T47D (cell line): Measurements from ENCODE around the gene IMPDH1.

ENCODE experiments used
- DNase-seq, 2 experiments: peaks; one replicate each; pipeline versions ENCODE4 v3.0.0 to v3.0.0-alpha.2; 2011 to 2012; ENCODE audit warnings: low read depth in 1 of 2, low spot score in 1 of 2
- JUND ChIP-seq: IDR thresholded peaks from 2 replicates; pipeline ENCODE4 v1.6.1; 2012; ENCODE audit warnings: low read depth
- in situ Hi-C: cut with HindIII; loops from 2 replicates; pipeline ENCODE4 v1.10.0; 2016; ENCODE audit warnings: low sequenced_read_pairs, low pct_unique_long_range_greater_than_20kb

The IMPDH1 gene

DNA sequence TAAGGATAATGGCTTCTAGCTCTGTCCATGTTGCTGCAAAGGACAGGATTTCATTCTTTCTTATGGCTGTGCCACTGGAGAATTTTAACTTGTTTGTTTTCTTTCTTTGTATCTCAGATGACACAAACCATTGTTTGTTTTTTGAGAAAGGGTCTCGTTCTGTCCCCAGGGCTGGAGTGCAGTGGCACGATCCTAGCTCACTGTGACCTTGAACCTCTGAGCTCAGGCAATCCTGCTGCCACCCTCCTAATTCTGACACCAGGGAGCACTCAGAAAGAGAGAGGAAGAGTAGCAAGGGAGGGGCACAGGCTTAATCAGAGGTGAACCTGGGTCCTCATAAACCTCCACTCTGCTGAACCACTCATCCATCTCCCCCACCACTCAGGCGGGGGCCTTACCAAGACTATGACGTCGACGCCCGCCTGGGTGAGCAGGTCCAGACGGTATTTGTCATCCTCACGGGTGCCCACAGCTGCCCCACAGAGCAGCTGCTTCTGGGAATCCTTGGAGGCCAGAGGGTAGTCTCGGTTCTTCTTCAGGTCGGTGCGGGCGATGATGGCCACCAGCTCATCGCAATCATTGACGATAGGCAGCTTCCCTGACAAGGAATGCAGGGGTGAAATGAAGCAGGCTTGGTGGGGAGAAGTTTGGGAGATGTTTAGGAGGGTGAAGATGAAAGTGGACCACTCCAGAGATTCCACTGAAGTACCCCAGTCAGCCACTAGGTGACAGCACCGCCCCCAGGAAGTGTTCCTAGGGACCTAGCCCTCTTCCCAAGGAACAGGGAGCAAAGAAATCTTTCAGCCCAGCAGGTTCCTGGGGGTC is 11.6 kb downstream of the IMPDH1 start:
- DNase-seq, result peak in 1 of 2 experiments; percentile 48

GRCh38 chr7:128396357-128396756 is 13.4 kb downstream of the IMPDH1 start:
- in situ Hi-C loops, result no loop called here
- DNase-seq, result no peak
- TF ChIP-seq JUND, result no peak

More for the DNA sequence above, 11.6 kb downstream of the IMPDH1 start:
- in situ Hi-C loops, result no loop called here
- TF ChIP-seq JUND, result no peak

DNA sequence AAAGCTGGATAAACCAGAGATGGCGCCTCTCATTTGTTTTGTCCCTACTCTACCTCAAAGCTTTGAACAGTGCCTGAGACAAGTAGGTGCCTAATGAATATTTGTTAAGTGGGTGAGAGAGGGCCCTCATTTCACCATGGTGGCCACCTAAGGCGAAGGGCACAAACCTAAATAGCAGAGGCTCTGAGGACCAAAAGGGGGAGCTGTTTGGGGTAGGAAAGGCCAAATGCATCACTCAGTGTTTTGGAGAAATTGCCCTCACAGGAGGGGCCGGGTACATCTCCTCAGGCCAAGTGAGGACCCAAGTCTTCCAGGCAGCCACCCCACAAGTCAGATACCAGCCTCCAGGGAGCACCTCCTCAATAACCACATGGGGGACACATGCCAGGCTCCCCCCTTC is 14.0 kb downstream of the IMPDH1 start:
- DNase-seq, result no peak
- TF ChIP-seq JUND, result no peak
- in situ Hi-C loops, result no loop called here

DNA sequence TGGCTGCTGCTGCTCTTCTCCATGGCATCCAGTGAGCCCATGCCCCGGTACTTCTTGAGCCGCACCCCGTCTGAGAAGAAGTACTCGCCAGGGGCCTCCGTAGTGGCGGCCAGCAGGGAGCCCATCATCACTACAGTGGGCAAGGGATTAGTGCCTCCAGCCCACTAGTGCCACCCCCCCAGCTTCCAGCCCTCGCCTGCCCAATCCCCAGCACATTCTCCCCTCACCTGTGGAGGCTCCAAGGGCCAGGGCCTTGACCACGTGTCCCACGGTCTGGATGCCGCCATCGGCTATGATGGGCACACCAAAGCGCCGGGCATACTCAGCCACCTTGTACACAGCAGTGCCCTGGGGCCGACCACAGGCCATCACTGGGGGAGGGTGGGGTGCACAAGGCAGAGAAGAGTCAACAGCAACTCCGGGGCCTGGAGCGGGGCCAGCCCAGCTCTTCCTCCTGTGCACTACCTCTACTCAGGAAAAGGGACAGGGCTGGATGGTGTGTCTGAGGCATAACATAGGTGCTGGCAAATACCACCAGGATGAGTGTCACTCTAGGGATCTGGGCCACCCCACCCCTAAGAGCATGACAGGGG is 14.8 kb downstream of the IMPDH1 start:
- in situ Hi-C loops, result no loop called here
- TF ChIP-seq JUND, result no peak
- DNase-seq, result no peak

- DNase-seq, result no peak
- in situ Hi-C loops, result no loop called here
- TF ChIP-seq JUND, result no peak
Measured at GRCh38 chr7:128393526-128394330, 16.1 kb downstream of the IMPDH1 start.

DNA sequence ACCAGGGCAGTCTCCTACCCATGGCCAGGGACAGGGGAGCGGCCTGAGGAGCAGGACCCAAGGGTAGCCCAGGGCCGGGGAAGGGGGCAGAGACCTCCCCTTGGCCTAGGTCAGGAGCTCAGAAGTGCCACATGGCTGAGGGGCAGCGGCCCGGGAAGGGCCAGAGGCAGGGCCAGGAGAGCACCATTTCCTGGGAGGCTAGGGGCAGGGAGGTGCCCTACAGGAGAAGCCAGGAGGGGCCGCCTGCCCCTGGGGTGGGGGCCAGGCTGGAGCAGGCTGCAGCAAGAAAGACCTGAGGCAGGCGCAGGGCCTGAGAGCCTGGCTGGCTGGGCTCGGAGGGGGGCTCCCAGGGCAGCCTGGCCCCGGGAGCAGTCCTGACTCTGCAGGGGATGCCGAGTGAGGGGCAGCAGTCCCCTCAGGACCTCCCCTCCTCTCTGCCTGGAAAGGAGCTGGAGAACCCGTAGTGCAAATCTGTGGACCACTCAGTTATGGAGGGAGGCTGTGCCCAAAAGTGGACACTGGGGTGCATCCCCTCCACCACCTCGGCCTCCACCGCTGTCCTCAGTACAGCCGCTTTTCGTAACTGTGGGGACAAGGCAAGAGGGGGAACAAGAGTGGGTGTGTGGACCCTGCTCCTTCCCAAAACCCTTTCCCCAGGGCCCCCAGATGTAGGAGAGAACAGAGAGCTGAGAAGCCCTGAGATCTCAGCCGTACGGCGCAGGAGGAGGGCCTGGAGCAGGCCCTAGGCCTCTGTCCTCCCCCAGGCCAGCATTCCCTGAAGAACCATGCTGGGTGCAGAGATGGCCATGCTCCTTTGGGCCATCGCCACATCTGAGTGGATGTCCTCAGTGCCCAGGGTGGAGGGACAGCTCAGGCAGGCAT is 17.1 kb downstream of the IMPDH1 start:
- no peak for DNase-seq
- in situ Hi-C loops, result no loop called here
- TF ChIP-seq JUND, result no peak

DNA sequence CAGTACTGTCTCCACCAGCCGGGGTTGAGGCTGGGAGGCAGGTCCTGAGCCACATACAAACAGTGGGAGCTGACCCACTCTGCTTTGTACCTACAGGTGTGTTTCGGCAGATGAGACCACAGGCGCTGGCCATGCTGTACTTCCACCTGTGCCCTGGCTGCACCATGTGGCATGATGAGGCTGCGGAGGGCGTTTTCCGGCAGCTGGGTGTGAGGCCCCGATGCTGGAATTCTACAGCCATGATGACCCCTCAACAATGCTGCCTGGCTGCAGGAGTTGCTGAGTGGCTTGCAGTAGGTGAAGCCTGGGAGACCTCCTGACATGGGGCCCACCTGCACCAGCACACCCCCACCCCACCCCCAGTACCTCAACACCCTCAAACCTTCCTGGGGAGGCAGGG is 18.0 kb downstream of the IMPDH1 start:
- in situ Hi-C loops, result no loop called here
- DNase-seq, result no peak
- no peak for TF ChIP-seq JUND

DNA sequence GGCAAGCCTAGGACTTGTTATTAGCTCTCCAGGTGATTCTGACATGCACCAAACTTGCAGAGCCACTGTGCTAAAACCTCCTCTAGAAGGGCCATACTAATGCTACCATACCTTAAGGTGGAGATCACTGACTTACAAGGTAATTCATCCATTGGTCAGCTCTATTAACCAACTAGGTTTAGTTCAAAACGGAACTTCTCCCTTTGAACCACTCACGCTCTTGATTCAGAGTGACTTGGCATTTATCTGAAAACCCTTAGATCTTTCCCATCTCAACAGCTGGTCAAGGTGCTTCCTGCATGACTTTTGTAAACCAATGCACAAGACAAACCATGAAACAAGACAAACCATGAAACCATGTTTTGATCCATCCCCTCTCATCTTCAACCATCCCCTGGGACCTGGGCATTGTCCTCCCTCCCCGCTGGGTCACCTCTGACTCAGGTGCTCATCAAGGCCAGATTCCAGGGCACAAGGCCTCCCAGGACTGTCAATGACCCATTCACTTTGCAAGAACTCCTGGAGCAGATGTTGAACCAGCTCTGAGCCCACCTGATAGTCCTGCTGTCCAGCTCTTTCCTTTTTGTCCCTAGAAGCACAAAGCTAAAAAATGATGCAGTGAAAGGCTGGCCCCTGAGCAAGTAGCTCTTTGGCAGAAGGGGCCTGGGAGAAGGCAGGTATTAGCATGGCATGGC is 18.8 kb downstream of the IMPDH1 start:
- no peak for TF ChIP-seq JUND
- DNase-seq, result no peak
- in situ Hi-C loops, result no loop called here

GRCh38 chr7:128389618-128390329 is 20.0 kb downstream of the IMPDH1 start:
- in situ Hi-C loops, result no loop called here
- DNase-seq, result peak in 1 of 2 experiments; percentile 28
- no peak for TF ChIP-seq JUND

GRCh38 chr7:128389085-128389617 is 20.6 kb downstream of the IMPDH1 start:
- no peak for TF ChIP-seq JUND
- DNase-seq, result no peak
- in situ Hi-C loops, result no loop called here

GRCh38 chr7:128388145-128388485 is 21.7 kb downstream of the IMPDH1 start:
- DNase-seq, result no peak
- in situ Hi-C loops, result no loop called here

More at GRCh38 chr7:128388145-128388485, 21.7 kb downstream of the IMPDH1 start:
- no peak for TF ChIP-seq JUND
